Measurements from ENCODE around the gene RND3. TPM values are rescaled to one million over a fixed set of nuclear protein-coding genes. Genes with fewer than 3 reads are reported as not detected.
A peak's percentile ranks its signal among the peaks of the same experiment; 100 is the strongest.

Gene RND3
- total RNA-seq, 4 donors from 2014 or later, result 2.1 to 14.9 (median 12.3) TPM

GRCh38 chr2:150483532-150483931 is 3.9 kb downstream of the RND3 start:
- intact Hi-C loops (cut with DNase I; ENCODE audit: low total_unique reads), result loop anchor here (10.0 kb wide), 1 partner anchor 751 kb away; no protein-coding TSS in a partner anchor
- H3K9me3 ChIP-seq, result no peaks in the 10 kb centered on the region
- no peak overlapping the region for H3K4me3 ChIP-seq

GRCh38 chr2:150482667-150483400 is 4.6 kb downstream of the RND3 start:
- DNase-seq (no peak), ATAC-seq (no peak)
- Histone ChIP-seq H3K4me1 (peaks cover 57 to 62% of the 10 kb centered on the region in 2 donors), H3K4me3 (no peak overlapping the region), H3K27ac (peak overlapping the region in 2 of 4 donors; percentile 24 to 60), H3K27me3 (no peaks in the 10 kb centered on the region), H3K9me3 (no peaks in the 10 kb centered on the region), H3K36me3 (no peaks in the 10 kb centered on the region)
- intact Hi-C loops (cut with DNase I; ENCODE audit: low total_unique reads), result loop anchor here (10.0 kb wide), 1 partner anchor 752 kb away; no protein-coding TSS in a partner anchor
- in situ Hi-C loops (cut with MboI; ENCODE audit: low sequenced_read_pairs in 4 of 4), result loop anchor here in 2 of 4 donors (10.0 to 25.0 kb wide), 2 partner anchors 671 to 888 kb away; no protein-coding TSS in a partner anchor
- no peak for TF ChIP-seq POLR2A (IDR thresholded peaks at IDR 0.05)
- TF ChIP-seq CTCF (IDR thresholded peaks at IDR 0.05 in 4 of 5, conservative IDR thresholded peaks at IDR 0.05 in 1 of 5), result no peak

More at GRCh38 chr2:150483532-150483931, 3.9 kb downstream of the RND3 start:
- Histone ChIP-seq H3K4me1 (peaks cover 50 to 55% of the 10 kb centered on the region in 2 donors), H3K36me3 (no peaks in the 10 kb centered on the region), H3K27me3 (no peaks in the 10 kb centered on the region), H3K27ac (no peak overlapping the region)
- no peak for DNase-seq
- TF ChIP-seq POLR2A (IDR thresholded peaks at IDR 0.05), result no peak
- no peak for TF ChIP-seq CTCF (IDR thresholded peaks at IDR 0.05 in 4 of 5, conservative IDR thresholded peaks at IDR 0.05 in 1 of 5)
- in situ Hi-C loops (cut with MboI; ENCODE audit: low sequenced_read_pairs in 4 of 4), result loop anchor here in 2 of 4 donors (10.0 to 25.0 kb wide), 2 partner anchors 671 to 889 kb away; no protein-coding TSS in a partner anchor
- ATAC-seq, result no peak

GRCh38 chr2:150482111-150482510 is 5.4 kb downstream of the RND3 start:
- H3K9me3 ChIP-seq, result no peaks in the 10 kb centered on the region
- peaks cover 63 to 68% of the 10 kb centered on the region in 2 donors for H3K4me1 ChIP-seq
- DNase-seq (no peak), ATAC-seq (peak in 1 of 2 donors; percentile 20)
- H3K27me3 ChIP-seq, result no peaks in the 10 kb centered on the region
- TF ChIP-seq CTCF (IDR thresholded peaks at IDR 0.05 in 4 of 5, conservative IDR thresholded peaks at IDR 0.05 in 1 of 5) (no peak), POLR2A (IDR thresholded peaks at IDR 0.05) (no peak)
- H3K36me3 ChIP-seq, result no peaks in the 10 kb centered on the region
- peak overlapping the region in 2 of 4 donors; percentile 2 to 60 for H3K27ac ChIP-seq
- intact Hi-C loops (cut with DNase I; ENCODE audit: low total_unique reads), result loop anchor here (10.0 kb wide), 1 partner anchor 753 kb away; no protein-coding TSS in a partner anchor
- in situ Hi-C loops (cut with MboI; ENCODE audit: low sequenced_read_pairs in 4 of 4), result loop anchor here in 2 of 4 donors (10.0 to 25.0 kb wide), 2 partner anchors 670 to 887 kb away; no protein-coding TSS in a partner anchor
- H3K4me3 ChIP-seq, result no peak overlapping the region

- H3K36me3 ChIP-seq, result no peaks in the 10 kb centered on the region
- DNase-seq, result no peak
- intact Hi-C loops (cut with DNase I; ENCODE audit: low total_unique reads), result loop anchor here (10.0 kb wide), 1 partner anchor 754 kb away; no protein-coding TSS in a partner anchor
- H3K27me3 ChIP-seq, result no peaks in the 10 kb centered on the region
- H3K27ac ChIP-seq, result peak overlapping the region in 3 of 4 donors; percentile 2 to 60 (median 3)
- TF ChIP-seq POLR2A (IDR thresholded peaks at IDR 0.05) (no peak), CTCF (IDR thresholded peaks at IDR 0.05 in 4 of 5, conservative IDR thresholded peaks at IDR 0.05 in 1 of 5) (no peak)
- H3K9me3 ChIP-seq, result no peaks in the 10 kb centered on the region
- H3K4me3 ChIP-seq, result no peak overlapping the region
- peaks cover 72 to 77% of the 10 kb centered on the region in 2 donors for H3K4me1 ChIP-seq
- in situ Hi-C loops (cut with MboI; ENCODE audit: low sequenced_read_pairs in 4 of 4), result loop anchor here in 2 of 4 donors (10.0 to 25.0 kb wide), 2 partner anchors 669 to 886 kb away; no protein-coding TSS in a partner anchor
- no peak for ATAC-seq
These were observed 6.3 kb downstream of the RND3 start for GRCh38 chr2:150480971-150481830.

Data from gastrocnemius medialis (tissue), 4 donors.